Activated B cell treated with CpG ODN at 0.5 μM for 24 hours (primary cell): ENCODE results near the gene DISC1. TPM values are rescaled to one million over a fixed set of nuclear protein-coding genes. Genes with fewer than 3 reads are reported as not detected.

Experiments
- ATAC-seq: fragments of 200-7000 bp; cut with Tn5 transposase; one replicate; pipeline ENCODE4 v1.10.0; 2021; ENCODE audit warnings: low read depth, mild to moderate bottlenecking, moderate library complexity
- CTCF ChIA-PET: fragments of 350-600 bp; sonication (Branson Sonifier 250); formaldehyde crosslinking; loops from one replicate; lab custom pipeline; 2021; ENCODE audit warnings: antibody characterized with exemption; lab: Charles Lee
- POLR2A ChIA-PET: fragments of 350-600 bp; sonication (Branson Sonifier 250); formaldehyde crosslinking; loops from one replicate; lab custom pipeline; 2021; ENCODE audit warnings: antibody characterized with exemption; lab: Charles Lee
- DNase-seq: peaks from one replicate; pipeline ENCODE4 v3.0.0; 2022
- H3K27ac Mint-ChIP-seq: one replicate; pipeline ENCODE4 v1.8.0; 2020; ENCODE audit warnings: mixed read lengths
- H3K27me3 Mint-ChIP-seq: one replicate; pipeline ENCODE4 v1.8.0; 2021; ENCODE audit warnings: mixed read lengths
- H3K36me3 Mint-ChIP-seq: one replicate; pipeline ENCODE4 v1.8.0; 2021; ENCODE audit warnings: low read depth, mixed read lengths
- H3K4me1 Mint-ChIP-seq: one replicate; pipeline ENCODE4 v1.8.0; 2021; ENCODE audit warnings: mixed read lengths
- H3K4me3 Mint-ChIP-seq: one replicate; pipeline ENCODE4 v1.8.0; 2020; ENCODE audit warnings: mild to moderate bottlenecking, mixed read lengths
- H3K9me3 Mint-ChIP-seq: one replicate; pipeline ENCODE4 v1.8.0; 2020; ENCODE audit warnings: mixed read lengths
- CTCF ChIP-seq: fragments of 200-600 bp; IDR thresholded peaks from one replicate; pipeline ENCODE4 v1.8.0; 2022; ENCODE audit warnings: antibody characterized with exemption, mild to moderate bottlenecking
- intact Hi-C: fragments of 100-400 bp; cut with micrococcal nuclease; formaldehyde crosslinking; loops from one replicate; pipeline ENCODE4 v1.15.1; 2024
- total RNA-seq: library from RNA; stranded (reverse); gene quantifications from 2 replicates; pipeline ENCODE4 v1.2.3, GENCODE V29; 2022

Gene DISC1
- total RNA-seq, 1 donor from 2014 or later: 2.4 TPM

DNA sequence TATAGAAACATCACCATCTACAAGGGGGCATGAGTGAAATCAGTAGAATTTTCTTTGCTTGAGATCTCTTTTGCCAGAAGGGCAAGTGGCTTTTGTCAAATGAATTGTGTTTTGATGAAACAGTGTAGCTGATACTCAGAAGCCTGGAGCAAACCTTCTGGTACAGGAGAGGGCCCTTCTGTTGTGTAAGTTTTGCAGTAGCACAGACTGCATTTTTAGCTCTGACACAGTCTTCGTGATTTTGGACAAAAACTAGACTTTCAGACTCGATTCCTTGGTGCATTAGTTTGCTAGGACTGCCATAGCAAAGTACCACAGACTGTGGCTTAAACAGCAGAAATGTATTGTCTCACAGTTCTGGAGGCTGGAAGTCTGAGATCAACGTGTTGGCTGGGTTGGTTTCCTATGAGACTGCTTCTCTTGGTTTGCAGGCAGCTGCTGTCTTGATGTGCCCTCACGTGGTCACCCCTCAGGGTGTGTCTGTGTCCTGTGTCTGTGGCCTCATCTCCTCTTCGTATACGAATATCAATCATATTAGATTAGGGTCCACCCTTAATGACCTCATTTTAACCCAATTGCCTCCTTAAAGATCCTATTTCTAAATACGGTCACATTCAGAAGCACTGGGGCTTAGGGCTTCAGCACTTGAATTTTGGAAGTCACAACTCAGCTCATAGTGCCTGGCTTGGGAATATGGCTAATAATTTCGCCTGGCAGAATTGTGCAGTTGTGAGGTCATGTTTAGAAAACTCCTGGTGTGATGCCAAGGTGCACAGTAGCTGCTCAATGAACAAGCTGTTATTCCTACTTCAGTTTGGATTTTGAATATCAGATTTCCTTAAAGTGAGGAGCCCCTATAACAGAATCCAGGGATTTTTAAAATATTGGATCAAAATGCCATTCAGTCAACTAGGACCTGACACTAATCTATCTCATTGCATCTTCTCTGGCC lies 21.2 kb upstream of the DISC1 start:
- intact Hi-C loops: no loop called here
- POLR2A ChIA-PET: no interaction called here
- CTCF ChIA-PET: interaction anchor here (1.0 to 2.1 kb wide), 4 partner anchors 11 to 248 kb away, joined by 3 to 12 read pairs (median 4); no protein-coding TSS in a partner anchor
- H3K27me3 Mint-ChIP-seq: peaks cover 4% of the 10 kb centered on the region
- H3K4me3 Mint-ChIP-seq: no peak overlapping the region
- TF ChIP-seq CTCF: no peak
- H3K27ac Mint-ChIP-seq: no peak overlapping the region
- ATAC-seq (no peak), DNase-seq (no peak)
- no peaks in the 10 kb centered on the region for H3K9me3 Mint-ChIP-seq
- no peaks in the 10 kb centered on the region for H3K36me3 Mint-ChIP-seq
- H3K4me1 Mint-ChIP-seq: peaks cover 20% of the 10 kb centered on the region

DNA sequence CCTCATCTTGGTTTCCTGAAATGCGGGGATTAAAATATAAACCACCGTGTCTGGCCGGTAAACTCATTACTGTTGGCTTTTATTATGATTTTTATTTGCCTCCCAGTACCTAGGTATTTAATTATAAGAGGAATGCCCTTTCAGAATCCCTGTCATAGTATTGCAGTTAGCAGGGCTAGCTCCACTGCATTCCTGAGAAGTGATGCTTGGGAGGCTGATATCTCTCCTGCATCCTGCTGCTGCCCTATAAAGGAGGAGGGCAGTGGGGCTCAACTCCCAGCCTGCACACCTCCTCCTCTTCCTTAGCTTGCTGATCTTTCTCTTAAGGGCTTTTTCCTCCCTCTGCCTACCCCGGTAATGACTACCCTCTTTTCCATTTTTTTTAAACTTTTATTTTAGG lies 19.9 kb upstream of the DISC1 start:
- peaks cover 4% of the 10 kb centered on the region for H3K27me3 Mint-ChIP-seq
- H3K9me3 Mint-ChIP-seq: no peaks in the 10 kb centered on the region
- H3K4me1 Mint-ChIP-seq: peaks cover 33% of the 10 kb centered on the region
- no peak for ATAC-seq
- CTCF ChIA-PET: interaction anchor here (1.0 to 2.1 kb wide), 3 partner anchors 186 to 249 kb away, joined by 3 to 12 read pairs (median 3); no protein-coding TSS in a partner anchor
- no peak overlapping the region for H3K27ac Mint-ChIP-seq
- no peak for TF ChIP-seq CTCF
- no peak for DNase-seq
- H3K36me3 Mint-ChIP-seq: no peaks in the 10 kb centered on the region
- intact Hi-C loops: no loop called here
- H3K4me3 Mint-ChIP-seq: no peak overlapping the region
- POLR2A ChIA-PET: no interaction called here

- CTCF ChIA-PET: no interaction called here
- Mint-ChIP-seq H3K4me3 (no peak overlapping the region), H3K27me3 (peaks cover 4% of the 10 kb centered on the region), H3K36me3 (no peaks in the 10 kb centered on the region), H3K4me1 (peaks cover 59% of the 10 kb centered on the region), H3K9me3 (peaks cover 12% of the 10 kb centered on the region), H3K27ac (no peak overlapping the region)
- intact Hi-C loops: loop anchor here (5.0 kb wide), 4 partner anchors 82 to 968 kb away; partner anchors contain the start of genes ARV1, COG2, GNPAT and TTC13
- POLR2A ChIA-PET: interaction anchor here (0.8 kb wide), 1 partner anchor 272 kb away, joined by 3 read pairs; the partner anchor contains the start of genes EXOC8 and SPRTN
- no peak for TF ChIP-seq CTCF
- DNase-seq (no peak), ATAC-seq (no peak)
Measured at GRCh38 chr1:231610388-231610787, 16.2 kb upstream of the DISC1 start.

GRCh38 chr1:231611111-231611510 lies 15.5 kb upstream of the DISC1 start:
- POLR2A ChIA-PET: interaction anchor here (0.6 kb wide), 1 partner anchor 16 kb away, joined by 4 read pairs; the partner anchor contains the start of gene DISC1
- no peak for TF ChIP-seq CTCF
- H3K27ac Mint-ChIP-seq: peak overlapping the region; percentile 5
- DNase-seq (no peak), ATAC-seq (no peak)
- CTCF ChIA-PET: no interaction called here
- no peaks in the 10 kb centered on the region for H3K36me3 Mint-ChIP-seq
- intact Hi-C loops: loop anchor here (5.0 kb wide), 4 partner anchors 81 to 969 kb away; partner anchors contain the start of genes ARV1, COG2, GNPAT and TTC13
- peaks cover 4% of the 10 kb centered on the region for H3K27me3 Mint-ChIP-seq
- peaks cover 63% of the 10 kb centered on the region for H3K4me1 Mint-ChIP-seq
- H3K4me3 Mint-ChIP-seq: no peak overlapping the region
- peaks cover 12% of the 10 kb centered on the region for H3K9me3 Mint-ChIP-seq

GRCh38 chr1:231611851-231612250 lies 14.7 kb upstream of the DISC1 start:
- H3K27me3 Mint-ChIP-seq: peaks cover 4% of the 10 kb centered on the region
- no peaks in the 10 kb centered on the region for H3K36me3 Mint-ChIP-seq
- CTCF ChIA-PET: interaction anchor here (0.5 kb wide), 1 partner anchor 1021 kb away, joined by 4 read pairs; no protein-coding TSS in a partner anchor
- DNase-seq: no peak
- ATAC-seq: no peak
- H3K4me3 Mint-ChIP-seq: no peak overlapping the region
- no peak for TF ChIP-seq CTCF
- peak overlapping the region; percentile 46 for H3K27ac Mint-ChIP-seq
- intact Hi-C loops: loop anchor here (1.0 to 5.0 kb wide), 8 partner anchors 8 to 970 kb away; partner anchors contain the start of genes ARV1, COG2, DISC1 and EGLN1
- H3K9me3 Mint-ChIP-seq: peaks cover 12% of the 10 kb centered on the region
- POLR2A ChIA-PET: interaction anchor here (0.6 to 2.1 kb wide), 2 partner anchors 15 to 274 kb away, joined by 4 to 6 read pairs; partner anchors contain the start of genes DISC1, EXOC8 and SPRTN
- H3K4me1 Mint-ChIP-seq: peaks cover 67% of the 10 kb centered on the region
